WTC11 (cell line): ENCODE data around the gene MAST4. TPM values are rescaled to one million over a fixed set of nuclear protein-coding genes. Genes with fewer than 3 reads are reported as not detected.

ENCODE experiments used
- ATAC-seq: fragments of 200-7000 bp; cut with Tn5 transposase; 2 replicates; pipeline ENCODE4 v1.10.0; 2021; ENCODE audit warnings: mild to moderate bottlenecking, moderate library complexity
- CTCF ChIA-PET: fragments of 300-600 bp; sonication (Branson Sonifier 250); formaldehyde crosslinking; loops from one replicate; lab custom pipeline; 2021; ENCODE audit warnings: antibody characterized with exemption; lab: Charles Lee
- POLR2A ChIA-PET: fragments of 350-600 bp; sonication (Branson Sonifier 250); formaldehyde crosslinking; loops from one replicate; lab custom pipeline; 2021; ENCODE audit warnings: antibody characterized with exemption; lab: Charles Lee
- DNase-seq: peaks from one replicate; pipeline ENCODE4 v3.0.0; 2021; ENCODE audit warnings: low spot score
- H3K27ac Mint-ChIP-seq: 2 replicates; pipeline ENCODE4 v1.8.0; 2021; ENCODE audit warnings: mixed read lengths
- H3K27me3 Mint-ChIP-seq: 2 replicates; pipeline ENCODE4 v1.8.0; 2021; ENCODE audit warnings: low read depth, mild to moderate bottlenecking, moderate library complexity, mixed read lengths
- H3K36me3 Mint-ChIP-seq: 2 replicates; pipeline ENCODE4 v1.8.0; 2021; ENCODE audit warnings: mixed read lengths
- H3K4me1 Mint-ChIP-seq: 2 replicates; pipeline ENCODE4 v1.8.0; 2022; ENCODE audit warnings: mixed read lengths
- H3K4me3 Mint-ChIP-seq: 2 replicates; pipeline ENCODE4 v1.8.0; 2021; ENCODE audit warnings: mild to moderate bottlenecking, moderate library complexity, mixed read lengths
- H3K9me3 Mint-ChIP-seq: 2 replicates; pipeline ENCODE4 v1.8.0; 2021; ENCODE audit warnings: mixed read lengths
- AFF4 ChIP-seq: sonication (generic); formaldehyde crosslinking; IDR thresholded peaks from 2 replicates; pipeline ENCODE4 v1.8.1; 2023; ENCODE audit warnings: mild to moderate bottlenecking, missing genetic modification reagents, borderline replicate concordance
- ARID4B ChIP-seq: sonication (generic); formaldehyde crosslinking; IDR thresholded peaks from 2 replicates; pipeline ENCODE4 v1.8.0; 2023; ENCODE audit warnings: missing genetic modification reagents, mild to moderate bottlenecking, borderline replicate concordance
- ATF2 ChIP-seq: sonication (generic); formaldehyde crosslinking; IDR thresholded peaks from 2 replicates; pipeline ENCODE4 v1.8.1; 2022; ENCODE audit warnings: low read depth, missing genetic modification reagents, borderline replicate concordance
- CDX4 ChIP-seq: fragments of 250-450 bp; sonication (Bioruptor Pico); IDR thresholded peaks from 2 replicates; pipeline ENCODE4 v1.9.0; 2021; ENCODE audit warnings: moderate library complexity, mild to moderate bottlenecking, inconsistent platforms, borderline replicate concordance
- E2F4 ChIP-seq: sonication (generic); formaldehyde crosslinking; IDR thresholded peaks from 2 replicates; pipeline ENCODE4 v1.8.1; 2022; ENCODE audit warnings: low read depth, mild to moderate bottlenecking, moderate library complexity, missing genetic modification reagents, borderline replicate concordance
- ETV6 ChIP-seq: sonication (generic); formaldehyde crosslinking; IDR thresholded peaks from 2 replicates; pipeline ENCODE4 v1.8.1; 2022; ENCODE audit warnings: mild to moderate bottlenecking, missing genetic modification reagents
- GRHL2 ChIP-seq: fragments of 250-450 bp; sonication (Bioruptor Pico); IDR thresholded peaks from 2 replicates; pipeline ENCODE4 v1.8.0; 2022; ENCODE audit warnings: mild to moderate bottlenecking, moderate library complexity; ENCODE audit not compliant: insufficient replicate concordance, severe bottlenecking
- GTF2I ChIP-seq: fragments of 250-450 bp; sonication (Bioruptor Pico); conservative IDR thresholded peaks from 2 replicates; pipeline ENCODE4 v1.4.0; 2021; ENCODE audit warnings: mild to moderate bottlenecking
- HMGXB4 ChIP-seq: sonication (generic); formaldehyde crosslinking; IDR thresholded peaks from 2 replicates; pipeline ENCODE4 v1.8.1; 2023; ENCODE audit warnings: mild to moderate bottlenecking, moderate library complexity, missing genetic modification reagents
- JAZF1 ChIP-seq: fragments of 250-450 bp; sonication (Bioruptor Pico); IDR thresholded peaks from 2 replicates; pipeline ENCODE4 v1.9.0; 2021; ENCODE audit warnings: moderate library complexity, mild to moderate bottlenecking, inconsistent platforms
- JUN ChIP-seq: sonication (generic); formaldehyde crosslinking; IDR thresholded peaks from 2 replicates; pipeline ENCODE4 v1.8.0; 2023; ENCODE audit warnings: mild to moderate bottlenecking, missing genetic modification reagents
- PREB ChIP-seq: sonication (generic); formaldehyde crosslinking; IDR thresholded peaks from 2 replicates; pipeline ENCODE4 v1.8.1; 2022; ENCODE audit warnings: mild to moderate bottlenecking, missing genetic modification reagents, moderate library complexity, borderline replicate concordance
- RORB ChIP-seq: fragments of 250-450 bp; sonication (Bioruptor Pico); IDR thresholded peaks from 2 replicates; pipeline ENCODE4 v1.9.0; 2021; ENCODE audit warnings: mild to moderate bottlenecking
- TCF7 ChIP-seq: sonication (generic); formaldehyde crosslinking; IDR thresholded peaks from 2 replicates; pipeline ENCODE4 v1.8.0; 2022; ENCODE audit warnings: mild to moderate bottlenecking, low read depth, missing genetic modification reagents, moderate library complexity
- TEAD4 ChIP-seq: sonication (generic); formaldehyde crosslinking; IDR thresholded peaks from 2 replicates; pipeline ENCODE4 v1.8.0; 2022; ENCODE audit warnings: mild to moderate bottlenecking, missing genetic modification reagents
- TP53 ChIP-seq: sonication (generic); formaldehyde crosslinking; IDR thresholded peaks from 2 replicates; pipeline ENCODE4 v1.8.1; 2023; ENCODE audit warnings: mild to moderate bottlenecking, missing genetic modification reagents
- USF1 ChIP-seq: sonication (generic); formaldehyde crosslinking; IDR thresholded peaks from 2 replicates; pipeline ENCODE4 v1.8.0; 2022; ENCODE audit warnings: mild to moderate bottlenecking, missing genetic modification reagents
- ZNF232 ChIP-seq: sonication (generic); formaldehyde crosslinking; IDR thresholded peaks from 2 replicates; pipeline ENCODE4 v1.8.0; 2022; ENCODE audit warnings: mild to moderate bottlenecking, missing genetic modification reagents
- ZNF423 ChIP-seq: fragments of 250-450 bp; sonication (Bioruptor Pico); IDR thresholded peaks from 2 replicates; pipeline ENCODE4 v2.1.2; 2022; ENCODE audit warnings: mild to moderate bottlenecking, moderate library complexity
- ZNF671 ChIP-seq: fragments of 250-450 bp; sonication (Bioruptor Pico); IDR thresholded peaks from 2 replicates; pipeline ENCODE4 v1.8.0; 2021; ENCODE audit warnings: mild to moderate bottlenecking
- total RNA-seq: library from RNA; stranded (reverse); gene quantifications from 3 replicates; pipeline ENCODE4 v1.2.3, GENCODE V29; 2021

The MAST4 gene
- total RNA-seq, 1 experiment from 2014 or later = 8.0 TPM

GRCh38 chr5:67188274-67189078 is 592.3 kb downstream of the MAST4 start:
- CTCF ChIA-PET = interaction anchor here (0.9 to 1.3 kb wide), 2 partner anchors 22 to 1004 kb away, joined by 5 read pairs; no protein-coding TSS in a partner anchor
- peaks cover 20% of the 10 kb centered on the region for H3K4me1 Mint-ChIP-seq
- POLR2A ChIA-PET = no interaction called here
- TF ChIP-seq TCF7 (CRISPR knock-in tag) (no peak), ETV6 (CRISPR knock-in tag) (no peak), E2F4 (CRISPR knock-in tag) (no peak), GRHL2 (no peak), JAZF1 (CRISPR knock-in tag) (no peak), ZNF232 (no peak), RORB (CRISPR knock-in tag) (no peak), GTF2I (CRISPR knock-in tag) (no peak), AFF4 (CRISPR knock-in tag) (no peak), JUN (CRISPR knock-in tag) (no peak), TEAD4 (no peak), ARID4B (CRISPR knock-in tag) (no peak), USF1 (no peak), CDX4 (CRISPR knock-in tag) (no peak), ZNF671 (CRISPR knock-in tag) (no peak), ZNF423 (CRISPR knock-in tag) (no peak), PREB (CRISPR knock-in tag) (no peak), HMGXB4 (CRISPR knock-in tag) (no peak), ATF2 (CRISPR knock-in tag) (no peak), TP53 (no peak)
- peaks cover 20% of the 10 kb centered on the region for H3K9me3 Mint-ChIP-seq
- no peak for ATAC-seq
- peaks cover 13% of the 10 kb centered on the region for H3K36me3 Mint-ChIP-seq
- no peak overlapping the region for H3K27ac Mint-ChIP-seq
- peaks cover 3% of the 10 kb centered on the region; the same call in 1 of the 2 replicates for H3K27me3 Mint-ChIP-seq
- H3K4me3 Mint-ChIP-seq = no peak overlapping the region
- no peak for DNase-seq
